HepG2 (cell line): ENCODE measurements around the gene TP73. TPM values are rescaled to one million over a fixed set of nuclear protein-coding genes. Genes with fewer than 3 reads are reported as not detected.

Experiments
- BRD4 ChIP-seq: sonication (generic); formaldehyde crosslinking; IDR thresholded peaks from 2 replicates; pipeline ENCODE4 v1.4.0; 2020; ENCODE audit warnings: missing genetic modification reagents
- DMAP1 ChIP-seq: IDR thresholded peaks from 2 replicates; pipeline ENCODE4 v1.6.1; 2016
- DNMT3B ChIP-seq: conservative IDR thresholded peaks from 2 replicates; pipeline ENCODE4 v1.6.1; 2016; ENCODE audit warnings: missing biosample characterization, control low read depth
- FOSL1 ChIP-seq: sonication (generic); formaldehyde crosslinking; IDR thresholded peaks from 2 replicates; pipeline ENCODE4 v1.9.0; 2021; ENCODE audit warnings: missing genetic modification reagents, borderline replicate concordance
- FOXA1 ChIP-seq, 2 experiments: fragments of 450-650 bp in 1 of 2; sonication (generic) in 1 of 2; formaldehyde crosslinking in 1 of 2; IDR thresholded peaks; 2 replicates each; pipeline versions ENCODE4 v1.4.0 to v1.6.1; 2016 to 2020; ENCODE audit warnings: missing genetic modification reagents in 1 of 2
- HNRNPUL1 ChIP-seq: fragments of 200-400 bp; formaldehyde crosslinking; IDR thresholded peaks from 2 replicates; pipeline ENCODE4 v1.6.1; 2017; ENCODE audit warnings: low read depth, mild to moderate bottlenecking, low read length, moderate library complexity
- IRF2 ChIP-seq: IDR thresholded peaks from 2 replicates; pipeline ENCODE4 v1.6.1; 2018; ENCODE audit warnings: missing genetic modification reagents, missing compliant biosample characterization
- NFE2L1 ChIP-seq: sonication (generic); formaldehyde crosslinking; IDR thresholded peaks from 2 replicates; pipeline ENCODE4 v1.4.0; 2020; ENCODE audit warnings: missing genetic modification reagents, mild to moderate bottlenecking, borderline replicate concordance
- PAX8 ChIP-seq: sonication (generic); formaldehyde crosslinking; IDR thresholded peaks from 2 replicates; pipeline ENCODE4 v1.8.0; 2022; ENCODE audit warnings: mild to moderate bottlenecking, missing genetic modification reagents, borderline replicate concordance
- PHF21A ChIP-seq: sonication (generic); formaldehyde crosslinking; IDR thresholded peaks from 2 replicates; pipeline ENCODE4 v1.5.0; 2020; ENCODE audit warnings: mild to moderate bottlenecking, missing genetic modification reagents
- SMAD9 ChIP-seq: sonication (generic); formaldehyde crosslinking; IDR thresholded peaks from 2 replicates; pipeline ENCODE4 v1.5.1; 2020; ENCODE audit warnings: mild to moderate bottlenecking, missing genetic modification reagents
- SP140L ChIP-seq: sonication (generic); formaldehyde crosslinking; IDR thresholded peaks from 2 replicates; pipeline ENCODE4 v1.4.0; 2020; ENCODE audit warnings: missing genetic modification reagents, borderline replicate concordance
- SRSF9 ChIP-seq: fragments of 200-400 bp; formaldehyde crosslinking; IDR thresholded peaks from 2 replicates; pipeline ENCODE4 v1.6.1; 2018; ENCODE audit warnings: borderline replicate concordance, mild to moderate bottlenecking, low read depth, low read length; ENCODE audit not compliant: insufficient read depth, poor library complexity, severe bottlenecking
- ZFP82 ChIP-seq: sonication (generic); formaldehyde crosslinking; IDR thresholded peaks from 2 replicates; pipeline ENCODE4 v1.5.1; 2020; ENCODE audit warnings: mild to moderate bottlenecking, missing genetic modification reagents, borderline replicate concordance
- ZNF251 ChIP-seq: sonication (generic); formaldehyde crosslinking; IDR thresholded peaks from 2 replicates; pipeline ENCODE4 v1.9.0; 2021; ENCODE audit warnings: mild to moderate bottlenecking, missing genetic modification reagents
- ZNF563 ChIP-seq: sonication (generic); formaldehyde crosslinking; IDR thresholded peaks from 2 replicates; pipeline ENCODE4 v1.8.0; 2022; ENCODE audit warnings: mild to moderate bottlenecking, moderate library complexity, missing genetic modification reagents
- ZNF672 ChIP-seq: sonication (generic); formaldehyde crosslinking; IDR thresholded peaks from 2 replicates; pipeline ENCODE4 v1.8.1; 2022; ENCODE audit warnings: missing genetic modification reagents
- ZNF839 ChIP-seq: sonication (generic); formaldehyde crosslinking; IDR thresholded peaks from 2 replicates; pipeline ENCODE4 v1.4.0; 2020; ENCODE audit warnings: missing genetic modification reagents, mild to moderate bottlenecking, borderline replicate concordance
- polyA plus RNA-seq, 8 experiments: library from polyadenylated mRNA; depleted of rRNA in 3 of 8; stranded (reverse) in 7 of 8; unstranded in 1 of 8; fragments of >200 nt; fragmentation: Illumina TruSeq in 4 of 8; extraction: Trizol in 4 of 8; gene quantifications; 2 replicates each; pipeline versions ENCODE4 v1.2.1 to v1.2.3, GENCODE V29; 2011 to 2016; ENCODE audit warnings: low read depth in 4 of 8, missing spikeins in 1 of 8, mixed read lengths in 1 of 8; ENCODE audit not compliant: insufficient read depth in 1 of 8
- total RNA-seq, 5 experiments: library from RNA; depleted of rRNA; stranded (reverse); fragments of >200 nt; fragmentation: Illumina TruSeq; extraction: Trizol; gene quantifications; 2 replicates each; pipeline ENCODE4 v1.2.3, GENCODE V29; 2016; ENCODE audit warnings: low read depth in 1 of 5
- TF ChIP-seq, protein P1 (sequence below): sonication (generic); formaldehyde crosslinking; IDR thresholded peaks from 2 replicates; pipeline ENCODE4 v1.4.0; 2020; ENCODE audit warnings: missing genetic modification reagents; ENCODE audit errors: not compliant biosample characterization
- TF ChIP-seq, protein P2 (sequence below): sonication (generic); formaldehyde crosslinking; conservative IDR thresholded peaks from 2 replicates; pipeline ENCODE4 v1.5.0; 2020; ENCODE audit warnings: missing genetic modification reagents
- TF ChIP-seq, protein P3 (sequence below): sonication (generic); formaldehyde crosslinking; IDR thresholded peaks from 2 replicates; pipeline ENCODE4 v1.5.1; 2020; ENCODE audit warnings: mild to moderate bottlenecking, missing genetic modification reagents, moderate library complexity

Gene TP73
- total and polyA plus RNA-seq, 2 of the 13 experiments (the other 11 are each of a cell fraction or from before 2014, with no cell fraction given): 0.49 to 1.1 TPM

DNA sequence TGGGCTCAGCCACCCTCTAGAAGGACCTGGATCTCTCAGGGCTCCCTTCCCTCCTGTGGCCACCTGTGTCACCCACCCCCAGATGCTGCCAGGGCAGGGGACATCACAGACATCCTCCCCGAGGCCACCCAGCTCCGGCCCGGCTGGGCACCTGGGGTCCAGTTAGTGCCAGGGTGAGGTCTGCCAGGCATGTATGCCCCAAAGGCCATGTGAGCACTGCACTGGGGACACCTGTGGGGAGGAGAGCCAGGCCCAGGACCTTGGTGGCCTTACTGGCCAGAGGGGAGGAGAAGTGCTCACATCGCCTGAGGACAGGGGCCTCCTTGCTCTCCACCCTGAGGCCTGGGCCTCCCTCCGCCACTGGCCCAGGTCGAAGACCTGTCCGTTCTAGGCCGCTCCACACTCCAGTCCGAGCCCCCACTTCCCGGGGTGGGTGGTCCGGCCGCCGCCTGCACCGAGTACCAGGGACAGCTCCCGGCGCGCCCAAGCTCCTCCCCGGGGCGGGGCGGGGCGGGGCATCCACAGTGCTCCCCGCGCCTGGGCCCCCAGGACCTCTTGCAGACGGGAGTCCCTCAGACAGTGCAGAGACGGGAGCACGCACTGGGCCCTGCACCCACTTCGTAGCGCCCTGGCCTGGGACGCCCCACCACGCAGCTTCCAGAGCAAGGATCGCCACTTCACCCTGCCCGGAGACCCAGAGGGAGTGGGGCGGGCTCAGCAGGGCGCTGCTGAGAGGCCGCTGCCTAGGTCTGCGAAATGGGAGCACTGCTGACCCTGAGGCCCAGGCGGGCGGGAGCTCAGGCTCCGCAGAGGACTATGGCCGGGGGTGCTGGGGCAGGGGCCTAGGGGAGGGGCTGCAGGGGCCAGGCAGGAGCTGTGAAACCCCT is 65.6 kb downstream of the TP73 start (continued):
- no peak for TF ChIP-seq NFE2L1 (CRISPR knock-in tag)
- no peak for TF ChIP-seq DMAP1 (CRISPR knock-in tag)
- TF ChIP-seq SP140L (CRISPR knock-in tag): no peak
- TF ChIP-seq ZNF839: no peak
- no peak for TF ChIP-seq PAX8 (CRISPR knock-in tag)
- no peak for TF ChIP-seq ZNF251
- TF ChIP-seq FOSL1: no peak
- no peak for TF ChIP-seq FOXA1 (IDR thresholded peaks at IDR 0.05)
- TF ChIP-seq FOXA1 (CRISPR knock-in tag; IDR thresholded peaks at IDR 0.05): no peak
- TF ChIP-seq ZNF563 (CRISPR knock-in tag): peak; percentile 83
- TF ChIP-seq IRF2 (CRISPR knock-in tag): no peak
- TF ChIP-seq ZNF672 (CRISPR knock-in tag): no peak
- TF ChIP-seq, protein P1, sequence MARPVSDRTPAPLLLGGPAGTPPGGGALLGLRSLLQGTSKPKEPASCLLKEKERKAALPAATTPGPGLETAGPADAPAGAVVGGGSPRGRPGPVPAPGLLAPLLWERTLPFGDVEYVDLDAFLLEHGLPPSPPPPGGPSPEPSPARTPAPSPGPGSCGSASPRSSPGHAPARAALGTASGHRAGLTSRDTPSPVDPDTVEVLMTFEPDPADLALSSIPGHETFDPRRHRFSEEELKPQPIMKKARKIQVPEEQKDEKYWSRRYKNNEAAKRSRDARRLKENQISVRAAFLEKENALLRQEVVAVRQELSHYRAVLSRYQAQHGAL (CRISPR knock-in tag): no peak
- TF ChIP-seq SRSF9: no peak
- TF ChIP-seq BRD4: no peak
- no peak for TF ChIP-seq PHF21A
- TF ChIP-seq DNMT3B (CRISPR knock-in tag): no peak
- TF ChIP-seq, protein P2, sequence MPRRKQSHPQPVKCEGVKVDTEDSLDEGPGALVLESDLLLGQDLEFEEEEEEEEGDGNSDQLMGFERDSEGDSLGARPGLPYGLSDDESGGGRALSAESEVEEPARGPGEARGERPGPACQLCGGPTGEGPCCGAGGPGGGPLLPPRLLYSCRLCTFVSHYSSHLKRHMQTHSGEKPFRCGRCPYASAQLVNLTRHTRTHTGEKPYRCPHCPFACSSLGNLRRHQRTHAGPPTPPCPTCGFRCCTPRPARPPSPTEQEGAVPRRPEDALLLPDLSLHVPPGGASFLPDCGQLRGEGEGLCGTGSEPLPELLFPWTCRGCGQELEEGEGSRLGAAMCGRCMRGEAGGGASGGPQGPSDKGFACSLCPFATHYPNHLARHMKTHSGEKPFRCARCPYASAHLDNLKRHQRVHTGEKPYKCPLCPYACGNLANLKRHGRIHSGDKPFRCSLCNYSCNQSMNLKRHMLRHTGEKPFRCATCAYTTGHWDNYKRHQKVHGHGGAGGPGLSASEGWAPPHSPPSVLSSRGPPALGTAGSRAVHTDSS: no peak
- TF ChIP-seq ZFP82: no peak
- no peak for TF ChIP-seq HNRNPUL1
- TF ChIP-seq, protein P3, sequence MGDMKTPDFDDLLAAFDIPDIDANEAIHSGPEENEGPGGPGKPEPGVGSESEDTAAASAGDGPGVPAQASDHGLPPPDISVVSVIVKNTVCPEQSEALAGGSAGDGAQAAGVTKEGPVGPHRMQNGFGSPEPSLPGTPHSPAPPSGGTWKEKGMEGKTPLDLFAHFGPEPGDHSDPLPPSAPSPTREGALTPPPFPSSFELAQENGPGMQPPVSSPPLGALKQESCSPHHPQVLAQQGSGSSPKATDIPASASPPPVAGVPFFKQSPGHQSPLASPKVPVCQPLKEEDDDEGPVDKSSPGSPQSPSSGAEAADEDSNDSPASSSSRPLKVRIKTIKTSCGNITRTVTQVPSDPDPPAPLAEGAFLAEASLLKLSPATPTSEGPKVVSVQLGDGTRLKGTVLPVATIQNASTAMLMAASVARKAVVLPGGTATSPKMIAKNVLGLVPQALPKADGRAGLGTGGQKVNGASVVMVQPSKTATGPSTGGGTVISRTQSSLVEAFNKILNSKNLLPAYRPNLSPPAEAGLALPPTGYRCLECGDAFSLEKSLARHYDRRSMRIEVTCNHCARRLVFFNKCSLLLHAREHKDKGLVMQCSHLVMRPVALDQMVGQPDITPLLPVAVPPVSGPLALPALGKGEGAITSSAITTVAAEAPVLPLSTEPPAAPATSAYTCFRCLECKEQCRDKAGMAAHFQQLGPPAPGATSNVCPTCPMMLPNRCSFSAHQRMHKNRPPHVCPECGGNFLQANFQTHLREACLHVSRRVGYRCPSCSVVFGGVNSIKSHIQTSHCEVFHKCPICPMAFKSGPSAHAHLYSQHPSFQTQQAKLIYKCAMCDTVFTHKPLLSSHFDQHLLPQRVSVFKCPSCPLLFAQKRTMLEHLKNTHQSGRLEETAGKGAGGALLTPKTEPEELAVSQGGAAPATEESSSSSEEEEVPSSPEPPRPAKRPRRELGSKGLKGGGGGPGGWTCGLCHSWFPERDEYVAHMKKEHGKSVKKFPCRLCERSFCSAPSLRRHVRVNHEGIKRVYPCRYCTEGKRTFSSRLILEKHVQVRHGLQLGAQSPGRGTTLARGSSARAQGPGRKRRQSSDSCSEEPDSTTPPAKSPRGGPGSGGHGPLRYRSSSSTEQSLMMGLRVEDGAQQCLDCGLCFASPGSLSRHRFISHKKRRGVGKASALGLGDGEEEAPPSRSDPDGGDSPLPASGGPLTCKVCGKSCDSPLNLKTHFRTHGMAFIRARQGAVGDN (CRISPR knock-in tag): peak; percentile 53; the same call in 1 of the 2 replicates
- no peak for TF ChIP-seq SMAD9 (CRISPR knock-in tag)
